A549 treated with RU486 at 1 μM for 4 hours (cell line): Measurements from ENCODE around the gene GPR156. TPM values are rescaled to one million over a fixed set of nuclear protein-coding genes. Genes with fewer than 3 reads are reported as not detected.

Experiments used
- total RNA-seq: library from RNA; stranded (reverse); fragments of 200-300 nt; extraction: Qiagen RNA extraction; gene quantifications from 5 replicates; pipeline ENCODE4 v1.2.3, GENCODE V29; 2022; ENCODE audit warnings: low read depth

GPR156 gene
- 0.38 to 0.70 TPM (median 0.47 TPM) in 5 replicates for total RNA-seq

DNA sequence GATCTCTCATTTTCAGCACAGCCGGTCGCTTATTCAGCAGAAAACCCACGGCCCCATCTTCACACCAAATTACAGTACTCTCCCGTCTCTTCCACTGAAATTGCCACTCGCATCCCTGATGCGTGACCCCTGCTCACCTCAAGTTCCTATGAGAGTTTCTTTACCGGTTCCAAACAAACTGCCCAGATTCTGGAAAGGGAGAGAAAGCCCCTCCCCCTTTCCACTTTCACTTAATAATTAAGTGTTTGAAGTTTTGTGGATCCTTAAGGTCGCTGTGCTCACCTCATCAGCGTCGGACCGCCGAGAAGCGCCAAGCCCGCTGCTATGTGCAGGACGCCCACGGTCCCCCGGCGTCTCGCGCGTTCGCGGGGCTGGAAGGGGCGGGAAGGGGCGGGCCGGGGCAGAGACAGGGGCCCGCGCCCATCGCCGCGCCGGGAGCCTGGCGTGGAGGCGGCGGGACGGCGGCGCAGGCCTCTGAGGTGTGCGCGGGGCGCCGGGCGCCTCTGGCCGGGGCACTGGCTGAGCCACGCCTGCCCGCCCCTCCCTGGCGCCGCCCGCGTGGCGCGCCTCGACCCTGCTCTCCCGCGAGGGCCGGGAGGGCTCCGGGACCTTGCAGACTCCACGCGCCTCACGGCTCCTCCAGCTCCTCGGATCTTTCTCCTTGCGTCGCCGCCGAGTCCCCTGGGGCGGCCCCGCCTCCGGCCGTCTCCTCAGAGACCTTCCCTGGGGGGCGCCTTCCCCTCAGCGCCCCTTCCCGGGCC, at the start of gene GPR156:
Gene GPR156 (minus strand): TSS at position 476 of the 761 bp plus-strand sequence. CDS start 41,124 bp downstream, outside the sequence.

Other genes starting within 250 kb of the GPR156 start
- 26.4 to 29.6 TPM (median 27.1 TPM) in 5 replicates for gene GSK3B, start 190.8 kb downstream of the GPR156 start, total RNA-seq
- 6.2 to 17.4 TPM (median 15.6 TPM) in 5 replicates for gene LRRC58, start 64.1 kb upstream of the GPR156 start, total RNA-seq
- gene FSTL1, start 165.8 kb upstream of the GPR156 start, total RNA-seq: 51.7 to 85.9 TPM (median 66.1 TPM) in 5 replicates